HepG2 (cell line): ENCODE measurements around the gene TPI1. TPM values are rescaled to one million over a fixed set of nuclear protein-coding genes. Genes with fewer than 3 reads are reported as not detected.

Experiments used
- ASH2L ChIP-seq: fragments of 300-600, 200-600 bp; sonication (generic); IDR thresholded peaks from 2 replicates; pipeline ENCODE4 v1.7.0; 2017; ENCODE audit warnings: low read depth, mild to moderate bottlenecking, moderate library complexity, mixed read lengths, low read length; ENCODE audit not compliant: insufficient read length
- CBX2 ChIP-seq, 2 experiments: fragments of 200-600 bp in 1 of 2; sonication (generic); formaldehyde crosslinking in 1 of 2; IDR thresholded peaks; 2 replicates each; pipeline versions ENCODE4 v1.7.0 to v1.8.1; 2018 to 2022; ENCODE audit warnings: low read depth in 2 of 2, low read length in 1 of 2, mild to moderate bottlenecking in 1 of 2, missing genetic modification reagents in 1 of 2
- GFI1 ChIP-seq: sonication (generic); formaldehyde crosslinking; IDR thresholded peaks from 2 replicates; pipeline ENCODE4 v1.5.0; 2020; ENCODE audit warnings: missing genetic modification reagents, mild to moderate bottlenecking, borderline replicate concordance
- HNRNPK ChIP-seq: fragments of 200-400 bp; formaldehyde crosslinking; IDR thresholded peaks from 2 replicates; pipeline ENCODE4 v1.6.1; 2018; ENCODE audit warnings: low read length, low read depth, moderate library complexity, mild to moderate bottlenecking; ENCODE audit not compliant: poor library complexity, severe bottlenecking
- ISX ChIP-seq: sonication (generic); formaldehyde crosslinking; conservative IDR thresholded peaks from 2 replicates; pipeline ENCODE4 v1.5.0; 2020; ENCODE audit warnings: missing genetic modification reagents
- MXI1 ChIP-seq: IDR thresholded peaks from 3 replicates; pipeline ENCODE4 v1.6.1; 2012; ENCODE audit warnings: low read depth, low read length, inconsistent platforms, borderline replicate concordance
- NR2C2 ChIP-seq: sonication (generic); formaldehyde crosslinking; IDR thresholded peaks from 2 replicates; pipeline ENCODE4 v1.4.0; 2020; ENCODE audit warnings: missing genetic modification reagents, mild to moderate bottlenecking, moderate library complexity, borderline replicate concordance
- POLR2A ChIP-seq, 2 experiments: IDR thresholded peaks; 2 replicates each; pipeline ENCODE4 v1.6.1; 2011; ENCODE audit warnings: low read depth in 2 of 2, low read length in 2 of 2, mild to moderate bottlenecking in 1 of 2, moderate library complexity in 1 of 2; ENCODE audit not compliant: insufficient read depth in 1 of 2
- ZMAT3 ChIP-seq: sonication (generic); formaldehyde crosslinking; conservative IDR thresholded peaks from 2 replicates; pipeline ENCODE4 v1.7.0; 2021; ENCODE audit warnings: missing genetic modification reagents
- ZNF207 ChIP-seq: fragments of 450-650 bp; IDR thresholded peaks from 2 replicates; pipeline ENCODE4 v1.6.1; 2016; ENCODE audit warnings: antibody characterized with exemption, borderline replicate concordance
- ZNF224 ChIP-seq: sonication (generic); formaldehyde crosslinking; IDR thresholded peaks from 2 replicates; pipeline ENCODE4 v1.5.0; 2020; ENCODE audit warnings: mild to moderate bottlenecking, missing genetic modification reagents
- ZNF652 ChIP-seq: IDR thresholded peaks from 2 replicates; pipeline ENCODE4 v1.6.1; 2016; ENCODE audit warnings: low read depth, borderline replicate concordance
- ZSCAN31 ChIP-seq: sonication (generic); formaldehyde crosslinking; IDR thresholded peaks from 2 replicates; pipeline ENCODE4 v1.5.0; 2020; ENCODE audit warnings: low read depth, mild to moderate bottlenecking, missing genetic modification reagents
- polyA plus RNA-seq, 8 experiments: library from polyadenylated mRNA; depleted of rRNA in 3 of 8; stranded (reverse) in 7 of 8; unstranded in 1 of 8; fragments of >200 nt; fragmentation: Illumina TruSeq in 4 of 8; extraction: Trizol in 4 of 8; gene quantifications; 2 replicates each; pipeline versions ENCODE4 v1.2.1 to v1.2.3, GENCODE V29; 2011 to 2016; ENCODE audit warnings: low read depth in 4 of 8, missing spikeins in 1 of 8, mixed read lengths in 1 of 8; ENCODE audit not compliant: insufficient read depth in 1 of 8
- total RNA-seq, 5 experiments: library from RNA; depleted of rRNA; stranded (reverse); fragments of >200 nt; fragmentation: Illumina TruSeq; extraction: Trizol; gene quantifications; 2 replicates each; pipeline ENCODE4 v1.2.3, GENCODE V29; 2016; ENCODE audit warnings: low read depth in 1 of 5
- TF ChIP-seq, protein P1 (sequence below): sonication (generic); formaldehyde crosslinking; IDR thresholded peaks from 2 replicates; pipeline ENCODE4 v1.4.0; 2020; ENCODE audit warnings: missing genetic modification reagents
- TF ChIP-seq, protein P2 (sequence below): sonication (generic); formaldehyde crosslinking; IDR thresholded peaks from 2 replicates; pipeline ENCODE4 v1.5.1; 2020; ENCODE audit warnings: missing genetic modification reagents, mild to moderate bottlenecking, borderline replicate concordance
- TF ChIP-seq, protein P3 (sequence below): sonication (generic); formaldehyde crosslinking; IDR thresholded peaks from 2 replicates; pipeline ENCODE4 v1.8.1; 2023; ENCODE audit warnings: mild to moderate bottlenecking, missing genetic modification reagents, borderline replicate concordance
- TF ChIP-seq, protein P4 (sequence below): sonication (generic); formaldehyde crosslinking; IDR thresholded peaks from 2 replicates; pipeline ENCODE4 v1.8.1; 2023; ENCODE audit warnings: mild to moderate bottlenecking, moderate library complexity, missing genetic modification reagents
- TF ChIP-seq, protein P5 (sequence below): sonication (generic); formaldehyde crosslinking; IDR thresholded peaks from 2 replicates; pipeline ENCODE4 v1.4.0; 2020; ENCODE audit warnings: missing genetic modification reagents
- TF ChIP-seq, protein P6 (sequence below): sonication (generic); formaldehyde crosslinking; conservative IDR thresholded peaks from 2 replicates; pipeline ENCODE4 v1.8.0; 2022; ENCODE audit warnings: low read depth, missing genetic modification reagents

TPI1 gene
- total and polyA plus RNA-seq, 2 of the 13 experiments (the other 11 are each of a cell fraction or from before 2014, with no cell fraction given), result 945 to 2,535 TPM

DNA sequence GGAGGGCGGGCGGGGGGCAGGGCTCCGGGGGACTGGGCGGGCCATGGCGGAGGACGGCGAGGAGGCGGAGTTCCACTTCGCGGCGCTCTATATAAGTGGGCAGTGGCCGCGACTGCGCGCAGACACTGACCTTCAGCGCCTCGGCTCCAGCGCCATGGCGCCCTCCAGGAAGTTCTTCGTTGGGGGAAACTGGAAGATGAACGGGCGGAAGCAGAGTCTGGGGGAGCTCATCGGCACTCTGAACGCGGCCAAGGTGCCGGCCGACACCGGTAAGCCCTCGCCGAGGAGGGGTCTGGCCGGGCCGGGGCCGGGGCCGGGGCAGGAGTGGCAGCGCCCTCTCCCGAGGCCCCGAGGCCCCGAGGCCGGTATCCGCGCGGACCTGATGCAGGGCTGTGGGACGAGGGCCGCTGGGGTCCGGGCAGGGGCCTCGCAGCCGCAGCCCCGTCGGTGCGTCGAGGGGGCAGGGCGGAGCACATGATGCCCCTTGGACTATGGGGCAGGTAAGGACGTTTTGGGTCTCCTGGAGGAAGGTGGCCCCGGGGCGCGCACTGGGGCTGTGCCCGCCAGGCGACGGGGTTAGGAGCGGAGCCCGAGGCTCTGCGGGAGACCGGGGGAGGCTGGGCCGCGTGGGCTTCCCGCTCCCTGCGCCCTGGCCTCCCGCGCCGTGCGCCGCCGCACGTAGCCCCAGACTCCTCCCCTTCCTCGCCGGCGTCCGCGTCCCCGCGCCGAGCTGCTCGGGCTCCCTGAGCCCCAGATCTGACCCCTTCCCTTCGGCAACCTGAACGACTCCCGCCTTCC is at the start of gene TPI1 (continued):
- TF ChIP-seq, protein P1, sequence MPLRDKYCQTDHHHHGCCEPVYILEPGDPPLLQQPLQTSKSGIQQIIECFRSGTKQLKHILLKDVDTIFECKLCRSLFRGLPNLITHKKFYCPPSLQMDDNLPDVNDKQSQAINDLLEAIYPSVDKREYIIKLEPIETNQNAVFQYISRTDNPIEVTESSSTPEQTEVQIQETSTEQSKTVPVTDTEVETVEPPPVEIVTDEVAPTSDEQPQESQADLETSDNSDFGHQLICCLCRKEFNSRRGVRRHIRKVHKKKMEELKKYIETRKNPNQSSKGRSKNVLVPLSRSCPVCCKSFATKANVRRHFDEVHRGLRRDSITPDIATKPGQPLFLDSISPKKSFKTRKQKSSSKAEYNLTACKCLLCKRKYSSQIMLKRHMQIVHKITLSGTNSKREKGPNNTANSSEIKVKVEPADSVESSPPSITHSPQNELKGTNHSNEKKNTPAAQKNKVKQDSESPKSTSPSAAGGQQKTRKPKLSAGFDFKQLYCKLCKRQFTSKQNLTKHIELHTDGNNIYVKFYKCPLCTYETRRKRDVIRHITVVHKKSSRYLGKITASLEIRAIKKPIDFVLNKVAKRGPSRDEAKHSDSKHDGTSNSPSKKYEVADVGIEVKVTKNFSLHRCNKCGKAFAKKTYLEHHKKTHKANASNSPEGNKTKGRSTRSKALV (CRISPR knock-in tag), result no peak
- TF ChIP-seq ZSCAN31 (CRISPR knock-in tag), result no peak; the same call in 1 of the 2 replicates
- TF ChIP-seq HNRNPK, result peak; percentile 42
- TF ChIP-seq, protein P2, sequence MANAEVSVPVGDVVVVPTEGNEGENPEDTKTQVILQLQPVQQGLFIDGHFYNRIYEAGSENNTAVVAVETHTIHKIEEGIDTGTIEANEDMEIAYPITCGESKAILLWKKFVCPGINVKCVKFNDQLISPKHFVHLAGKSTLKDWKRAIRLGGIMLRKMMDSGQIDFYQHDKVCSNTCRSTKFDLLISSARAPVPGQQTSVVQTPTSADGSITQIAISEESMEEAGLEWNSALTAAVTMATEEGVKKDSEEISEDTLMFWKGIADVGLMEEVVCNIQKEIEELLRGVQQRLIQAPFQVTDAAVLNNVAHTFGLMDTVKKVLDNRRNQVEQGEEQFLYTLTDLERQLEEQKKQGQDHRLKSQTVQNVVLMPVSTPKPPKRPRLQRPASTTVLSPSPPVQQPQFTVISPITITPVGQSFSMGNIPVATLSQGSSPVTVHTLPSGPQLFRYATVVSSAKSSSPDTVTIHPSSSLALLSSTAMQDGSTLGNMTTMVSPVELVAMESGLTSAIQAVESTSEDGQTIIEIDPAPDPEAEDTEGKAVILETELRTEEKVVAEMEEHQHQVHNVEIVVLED (CRISPR knock-in tag), result 0 out of 2 replicates have a peak, but pooled peaks have one; percentile 69
- TF ChIP-seq MXI1, result peak; percentile 37; the same call in 1 of the 3 replicates
- TF ChIP-seq GFI1 (CRISPR knock-in tag), result 0 out of 2 replicates have a peak, but pooled peaks have one; percentile 26
- TF ChIP-seq, protein P3, sequence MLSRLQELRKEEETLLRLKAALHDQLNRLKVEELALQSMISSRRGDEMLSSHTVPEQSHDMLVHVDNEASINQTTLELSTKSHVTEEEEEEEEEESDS (CRISPR knock-in tag), result no peak
- TF ChIP-seq, protein P4, sequence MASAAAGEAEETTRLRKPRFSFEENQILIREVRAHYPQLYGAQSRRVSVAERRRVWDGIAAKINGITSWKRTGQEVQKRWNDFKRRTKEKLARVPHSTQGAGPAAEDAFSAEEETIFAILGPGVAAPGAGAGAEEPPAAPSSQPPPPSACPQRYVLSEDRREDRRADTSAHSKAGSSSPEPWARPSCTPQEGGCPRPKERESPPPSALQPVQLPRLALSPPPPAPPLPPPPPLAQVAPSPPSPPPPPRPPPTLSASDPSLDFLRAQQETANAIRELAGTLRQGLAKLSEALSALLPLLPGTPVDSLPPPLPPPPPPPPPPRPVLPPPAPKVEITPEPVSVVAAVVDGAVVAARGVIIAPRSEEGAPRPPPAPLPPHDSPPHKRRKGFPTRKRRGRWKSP, result no peak
- TF ChIP-seq NR2C2, result 0 out of 2 replicates have a peak, but pooled peaks have one; percentile 19
- TF ChIP-seq ZNF224 (CRISPR knock-in tag), result no peak
- TF ChIP-seq ASH2L, result peak; percentile 80
- no peak for TF ChIP-seq ZNF207
- TF ChIP-seq CBX2 (IDR thresholded peaks at IDR 0.05; ENCODE audit: low read depth, low read length), result no peak
- no peak for TF ChIP-seq CBX2 (CRISPR knock-in tag; IDR thresholded peaks at IDR 0.05; ENCODE audit: low read depth)
- TF ChIP-seq, protein P5, sequence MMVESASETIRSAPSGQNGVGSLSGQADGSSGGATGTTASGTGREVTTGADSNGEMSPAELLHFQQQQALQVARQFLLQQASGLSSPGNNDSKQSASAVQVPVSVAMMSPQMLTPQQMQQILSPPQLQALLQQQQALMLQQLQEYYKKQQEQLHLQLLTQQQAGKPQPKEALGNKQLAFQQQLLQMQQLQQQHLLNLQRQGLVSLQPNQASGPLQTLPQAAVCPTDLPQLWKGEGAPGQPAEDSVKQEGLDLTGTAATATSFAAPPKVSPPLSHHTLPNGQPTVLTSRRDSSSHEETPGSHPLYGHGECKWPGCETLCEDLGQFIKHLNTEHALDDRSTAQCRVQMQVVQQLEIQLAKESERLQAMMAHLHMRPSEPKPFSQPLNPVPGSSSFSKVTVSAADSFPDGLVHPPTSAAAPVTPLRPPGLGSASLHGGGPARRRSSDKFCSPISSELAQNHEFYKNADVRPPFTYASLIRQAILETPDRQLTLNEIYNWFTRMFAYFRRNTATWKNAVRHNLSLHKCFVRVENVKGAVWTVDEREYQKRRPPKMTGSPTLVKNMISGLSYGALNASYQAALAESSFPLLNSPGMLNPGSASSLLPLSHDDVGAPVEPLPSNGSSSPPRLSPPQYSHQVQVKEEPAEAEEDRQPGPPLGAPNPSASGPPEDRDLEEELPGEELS (CRISPR knock-in tag), result 0 out of 2 replicates have a peak, but pooled peaks have one; percentile 20
- TF ChIP-seq ISX (CRISPR knock-in tag), result no peak
- peak in 1 of 2 experiments; percentile 98; a peak in 2 of 4 replicates for TF ChIP-seq POLR2A (IDR thresholded peaks at IDR 0.05; ENCODE audit: insufficient read depth in 1 of 2, low read depth in 2 of 2, low read length in 2 of 2)
- TF ChIP-seq ZMAT3, result peak; percentile 91
- no peak for TF ChIP-seq ZNF652 (CRISPR knock-in tag)
- TF ChIP-seq, protein P6, sequence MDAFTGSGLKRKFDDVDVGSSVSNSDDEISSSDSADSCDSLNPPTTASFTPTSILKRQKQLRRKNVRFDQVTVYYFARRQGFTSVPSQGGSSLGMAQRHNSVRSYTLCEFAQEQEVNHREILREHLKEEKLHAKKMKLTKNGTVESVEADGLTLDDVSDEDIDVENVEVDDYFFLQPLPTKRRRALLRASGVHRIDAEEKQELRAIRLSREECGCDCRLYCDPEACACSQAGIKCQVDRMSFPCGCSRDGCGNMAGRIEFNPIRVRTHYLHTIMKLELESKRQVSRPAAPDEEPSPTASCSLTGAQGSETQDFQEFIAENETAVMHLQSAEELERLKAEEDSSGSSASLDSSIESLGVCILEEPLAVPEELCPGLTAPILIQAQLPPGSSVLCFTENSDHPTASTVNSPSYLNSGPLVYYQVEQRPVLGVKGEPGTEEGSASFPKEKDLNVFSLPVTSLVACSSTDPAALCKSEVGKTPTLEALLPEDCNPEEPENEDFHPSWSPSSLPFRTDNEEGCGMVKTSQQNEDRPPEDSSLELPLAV (CRISPR knock-in tag), result no peak
